ENCODE measurements around the gene TUBGCP3.
"Not testable (repeated sequence)": the region's sequence is repeated elsewhere in the genome, so short reads cannot be mapped to it uniquely, and the experiment has no call there.

Gene TUBGCP3

DNA sequence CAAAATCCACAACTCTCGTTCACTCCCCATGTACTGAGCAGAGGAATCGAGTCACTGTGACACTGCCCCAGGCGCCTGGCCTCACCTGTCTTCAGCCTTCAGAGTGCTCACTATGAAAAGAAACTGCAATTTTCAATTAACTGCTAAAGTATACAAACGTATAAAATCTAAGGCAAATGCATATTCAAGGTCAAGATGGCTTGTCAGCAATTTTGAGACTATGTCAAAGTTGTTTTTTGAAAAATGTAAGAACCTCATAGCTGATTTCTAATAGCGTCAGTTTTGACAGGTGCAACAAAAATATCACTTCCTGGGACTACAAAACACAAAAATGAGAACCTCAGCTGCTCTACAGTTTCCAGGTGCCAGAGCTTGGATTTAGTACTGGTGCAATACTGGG is 31.4 kb downstream of the TUBGCP3 start:
- ChIA-PET CTCF (no interaction called here), POLR2A (no interaction called here)
- DNase-seq (ENCODE audit: low read depth, low spot score), result no peak
- H3K4me3 ChIP-seq (ENCODE audit: low read depth, low read length), result no peak overlapping the region
- TF ChIP-seq, protein P1, sequence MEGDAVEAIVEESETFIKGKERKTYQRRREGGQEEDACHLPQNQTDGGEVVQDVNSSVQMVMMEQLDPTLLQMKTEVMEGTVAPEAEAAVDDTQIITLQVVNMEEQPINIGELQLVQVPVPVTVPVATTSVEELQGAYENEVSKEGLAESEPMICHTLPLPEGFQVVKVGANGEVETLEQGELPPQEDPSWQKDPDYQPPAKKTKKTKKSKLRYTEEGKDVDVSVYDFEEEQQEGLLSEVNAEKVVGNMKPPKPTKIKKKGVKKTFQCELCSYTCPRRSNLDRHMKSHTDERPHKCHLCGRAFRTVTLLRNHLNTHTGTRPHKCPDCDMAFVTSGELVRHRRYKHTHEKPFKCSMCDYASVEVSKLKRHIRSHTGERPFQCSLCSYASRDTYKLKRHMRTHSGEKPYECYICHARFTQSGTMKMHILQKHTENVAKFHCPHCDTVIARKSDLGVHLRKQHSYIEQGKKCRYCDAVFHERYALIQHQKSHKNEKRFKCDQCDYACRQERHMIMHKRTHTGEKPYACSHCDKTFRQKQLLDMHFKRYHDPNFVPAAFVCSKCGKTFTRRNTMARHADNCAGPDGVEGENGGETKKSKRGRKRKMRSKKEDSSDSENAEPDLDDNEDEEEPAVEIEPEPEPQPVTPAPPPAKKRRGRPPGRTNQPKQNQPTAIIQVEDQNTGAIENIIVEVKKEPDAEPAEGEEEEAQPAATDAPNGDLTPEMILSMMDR (IDR thresholded peaks at IDR 0.05; ENCODE audit: insufficient read depth, low read length, missing control alignments), result no peak

DNA sequence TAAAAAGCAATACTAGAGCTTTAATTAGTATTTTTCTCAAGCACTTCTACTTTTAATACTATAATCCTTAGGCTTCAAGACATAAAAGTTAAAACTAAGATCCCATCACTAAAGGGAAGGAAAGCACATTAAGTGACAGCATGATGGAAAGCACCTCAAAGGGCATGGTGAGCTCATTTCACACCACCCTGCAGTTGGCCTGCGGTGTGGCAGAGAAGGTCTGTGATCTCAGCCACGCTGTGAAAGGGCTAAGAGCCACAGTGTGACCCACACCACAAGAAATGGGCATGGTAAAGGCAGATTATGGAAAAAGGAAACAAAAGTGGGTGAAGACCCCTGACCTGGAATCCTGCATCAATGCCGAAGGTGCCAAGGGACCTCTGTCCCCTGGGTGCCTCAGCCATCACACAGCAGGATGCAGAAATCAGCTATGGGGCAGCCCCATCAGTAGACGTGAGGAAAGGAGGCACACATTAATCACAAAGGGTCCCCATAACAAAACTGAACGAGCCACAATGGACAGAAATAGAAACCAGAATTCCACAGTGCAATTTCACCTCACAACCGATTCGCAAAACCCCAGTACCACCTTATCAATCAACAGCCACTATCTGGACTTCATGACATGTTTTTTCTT is 33.6 kb downstream of the TUBGCP3 start:
- CTCF ChIA-PET, result interaction anchor here (1.0 to 2.1 kb wide), 2 partner anchors 9 to 53 kb away, joined by 3 to 6 read pairs; no protein-coding TSS in a partner anchor
- DNase-seq (ENCODE audit: low read depth, low spot score), result no peak
- no peak overlapping the region for H3K4me3 ChIP-seq (ENCODE audit: low read depth, low read length)
- TF ChIP-seq, protein P1 (IDR thresholded peaks at IDR 0.05; ENCODE audit: insufficient read depth, low read length, missing control alignments), result no peak
- POLR2A ChIA-PET, result no interaction called here

DNA sequence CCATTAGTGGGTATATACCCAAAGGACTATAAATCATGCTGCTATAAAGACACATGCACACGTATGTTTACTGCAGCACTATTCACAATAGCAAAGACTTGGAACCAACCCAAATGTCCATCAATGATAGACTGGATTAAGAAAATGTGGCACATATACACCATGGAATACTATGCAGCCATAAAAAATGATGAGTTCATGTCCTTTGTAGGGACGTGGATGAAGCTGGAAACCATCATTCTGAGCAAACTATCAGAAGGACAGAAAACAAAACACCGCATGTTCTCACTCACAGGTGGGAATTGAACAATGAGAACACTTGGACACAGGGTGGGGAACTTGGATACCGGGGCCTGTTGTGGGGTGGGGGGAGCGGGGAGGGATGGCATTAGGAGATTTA is 39.0 kb downstream of the TUBGCP3 start:
- DNase-seq (ENCODE audit: low read depth, low spot score); POLR2A ChIA-PET; H3K4me3 ChIP-seq (ENCODE audit: low read depth, low read length); CTCF ChIA-PET: not testable (repeated sequence)

DNA sequence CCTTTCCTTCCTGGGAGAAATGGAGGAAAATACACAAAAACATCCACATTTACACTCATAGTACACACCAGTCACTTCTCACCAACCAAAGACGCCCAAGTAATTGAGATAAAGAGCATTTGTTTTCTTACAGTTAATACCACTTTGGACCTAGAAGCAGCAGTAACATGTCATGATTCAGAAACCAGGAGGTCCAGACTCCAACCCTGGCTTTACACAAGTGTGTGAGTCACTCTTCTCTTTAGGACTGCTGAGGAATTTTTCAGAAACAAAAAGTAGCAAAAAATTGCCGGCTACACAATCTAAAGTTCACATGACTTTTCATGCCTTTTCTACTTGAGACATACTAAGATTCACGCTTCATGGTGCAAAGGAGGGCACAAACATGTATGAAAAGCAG is 42.1 kb downstream of the TUBGCP3 start:
- ChIA-PET POLR2A (no interaction called here), CTCF (interaction anchor here (1.1 kb wide), 1 partner anchor 8 kb away, joined by 3 read pairs; no protein-coding TSS in a partner anchor)
- TF ChIP-seq, protein P1 (IDR thresholded peaks at IDR 0.05; ENCODE audit: insufficient read depth, low read length, missing control alignments), result no peak
- H3K4me3 ChIP-seq (ENCODE audit: low read depth, low read length), result no peak overlapping the region
- DNase-seq (ENCODE audit: low read depth, low spot score), result peak; percentile 66

DNA sequence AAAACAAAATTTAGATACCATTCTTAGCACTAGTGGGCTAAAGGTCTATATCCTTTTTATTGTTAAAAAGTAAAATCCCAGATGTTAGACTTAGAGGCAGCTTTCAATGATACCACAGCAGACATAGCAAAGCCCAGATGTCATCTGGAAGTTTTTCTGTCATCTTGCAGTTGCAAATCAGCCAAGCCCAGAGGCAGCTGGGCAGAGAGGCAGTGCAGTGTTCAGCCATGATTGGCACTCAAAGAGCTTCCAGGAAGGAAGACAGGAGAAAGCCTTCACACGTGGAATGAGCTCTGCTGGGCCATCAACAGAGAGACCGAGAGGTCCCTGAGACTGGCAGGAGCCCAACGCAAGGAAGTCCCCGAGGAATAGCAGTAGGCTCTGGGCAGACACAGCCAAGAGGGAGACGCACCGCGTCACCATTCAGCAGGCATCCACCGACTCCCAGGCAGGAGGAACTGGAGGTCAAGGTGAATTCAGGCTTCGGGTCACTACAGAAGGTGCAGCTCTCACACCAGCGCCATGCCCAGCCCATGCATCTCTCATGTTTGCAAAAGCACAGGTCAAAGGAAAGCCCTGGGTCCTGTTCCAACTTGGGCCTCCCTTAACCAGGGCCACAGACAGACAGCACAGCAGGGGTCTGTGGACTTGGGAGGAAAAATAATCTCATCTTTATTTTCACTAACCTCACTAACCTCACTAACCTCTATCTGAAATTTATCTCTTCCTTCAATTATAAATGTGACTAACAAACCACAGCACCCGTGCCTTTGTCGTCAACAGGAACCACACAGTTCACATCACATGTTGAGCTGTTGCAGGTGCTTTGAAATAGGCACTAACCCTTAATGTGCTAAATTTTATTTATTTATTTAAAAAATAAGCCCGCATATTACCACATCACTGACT is 54.9 kb downstream of the TUBGCP3 start:
- DNase-seq (ENCODE audit: low read depth, low spot score), result no peak
- CTCF ChIA-PET, result no interaction called here
- no peak overlapping the region for H3K4me3 ChIP-seq (ENCODE audit: low read depth, low read length)
- POLR2A ChIA-PET, result no interaction called here
- TF ChIP-seq, protein P1 (IDR thresholded peaks at IDR 0.05; ENCODE audit: insufficient read depth, low read length, missing control alignments), result no peak

DNA sequence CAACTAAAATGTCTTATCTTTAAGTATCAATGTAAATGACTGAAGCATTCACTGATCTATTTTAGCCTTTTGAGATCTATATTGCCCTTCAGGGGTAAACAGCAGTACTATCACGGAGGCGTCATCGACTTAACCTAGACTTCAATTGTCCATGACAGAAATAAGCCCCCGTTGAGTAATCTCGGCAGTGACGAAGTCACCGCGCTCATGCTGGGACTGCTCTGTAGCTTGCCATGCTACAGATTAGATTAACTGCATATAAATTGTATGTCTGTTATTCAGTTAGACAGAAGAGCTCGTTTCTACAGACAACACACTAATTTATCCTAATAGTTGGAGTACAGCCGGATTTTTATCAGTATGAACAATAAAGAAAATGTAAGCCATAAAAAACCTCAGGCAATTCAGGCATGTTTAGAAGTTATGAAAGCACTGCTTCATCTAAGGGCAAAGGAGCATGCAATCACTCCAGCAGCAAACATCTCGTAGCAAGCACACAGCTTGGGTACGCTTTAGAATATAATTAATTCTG is 56.6 kb downstream of the TUBGCP3 start:
- DNase-seq (ENCODE audit: low read depth, low spot score), result no peak
- H3K4me3 ChIP-seq (ENCODE audit: low read depth, low read length), result no peak overlapping the region
- ChIA-PET POLR2A (no interaction called here), CTCF (interaction anchor here (1.1 kb wide), 1 partner anchor 9 kb away, joined by 3 read pairs; no protein-coding TSS in a partner anchor)
- TF ChIP-seq, protein P1 (IDR thresholded peaks at IDR 0.05; ENCODE audit: insufficient read depth, low read length, missing control alignments), result no peak
